ENCODE data around the gene ABL2.

GRCh38 chr1:179200586-179200985 is 28.9 kb downstream of the ABL2 start:
- TF ChIP-seq CTCF (IDR thresholded peaks at IDR 0.05; ENCODE audit: low read depth, low read length) (no peak), POLR2A (IDR thresholded peaks at IDR 0.05; ENCODE audit: extremely low read depth, insufficient read length) (no peak), MAX (IDR thresholded peaks at IDR 0.05; ENCODE audit: low read depth, low read length) (no peak), MYC (IDR thresholded peaks at IDR 0.05; ENCODE audit: low read depth, low read length) (no peak)
